Measurements from ENCODE around the gene MRPL53.

DNA sequence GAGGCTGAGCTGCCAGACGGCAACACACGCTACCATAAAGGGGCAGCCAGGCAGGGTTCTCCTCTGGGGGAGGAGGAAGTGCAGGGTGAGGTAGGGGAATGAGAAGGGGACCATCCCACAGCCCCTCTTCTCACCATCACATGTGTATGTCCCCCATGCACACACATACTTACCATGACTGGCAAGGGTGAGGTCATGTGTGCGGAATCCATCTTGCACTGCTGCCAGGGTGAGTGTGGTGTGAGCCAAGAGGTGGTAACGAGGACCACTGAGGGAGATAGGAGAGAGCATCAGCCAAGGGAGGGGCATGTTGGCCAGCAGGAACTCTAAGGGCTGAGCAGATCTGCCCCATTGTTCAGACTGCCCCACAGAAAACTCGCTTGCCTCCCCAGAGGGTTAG lies 43.8 kb downstream of the MRPL53 start:
- TF ChIP-seq, protein P1, sequence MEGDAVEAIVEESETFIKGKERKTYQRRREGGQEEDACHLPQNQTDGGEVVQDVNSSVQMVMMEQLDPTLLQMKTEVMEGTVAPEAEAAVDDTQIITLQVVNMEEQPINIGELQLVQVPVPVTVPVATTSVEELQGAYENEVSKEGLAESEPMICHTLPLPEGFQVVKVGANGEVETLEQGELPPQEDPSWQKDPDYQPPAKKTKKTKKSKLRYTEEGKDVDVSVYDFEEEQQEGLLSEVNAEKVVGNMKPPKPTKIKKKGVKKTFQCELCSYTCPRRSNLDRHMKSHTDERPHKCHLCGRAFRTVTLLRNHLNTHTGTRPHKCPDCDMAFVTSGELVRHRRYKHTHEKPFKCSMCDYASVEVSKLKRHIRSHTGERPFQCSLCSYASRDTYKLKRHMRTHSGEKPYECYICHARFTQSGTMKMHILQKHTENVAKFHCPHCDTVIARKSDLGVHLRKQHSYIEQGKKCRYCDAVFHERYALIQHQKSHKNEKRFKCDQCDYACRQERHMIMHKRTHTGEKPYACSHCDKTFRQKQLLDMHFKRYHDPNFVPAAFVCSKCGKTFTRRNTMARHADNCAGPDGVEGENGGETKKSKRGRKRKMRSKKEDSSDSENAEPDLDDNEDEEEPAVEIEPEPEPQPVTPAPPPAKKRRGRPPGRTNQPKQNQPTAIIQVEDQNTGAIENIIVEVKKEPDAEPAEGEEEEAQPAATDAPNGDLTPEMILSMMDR (IDR thresholded peaks at IDR 0.05), result no peak
- no peak for TF ChIP-seq POLR2A (IDR thresholded peaks at IDR 0.05)
- TF ChIP-seq POLR2AphosphoS5 (IDR thresholded peaks at IDR 0.05), result no peak
